Tibial nerve (tissue), 4 donors: ENCODE results near the gene NTNG1. TPM values are rescaled to one million over a fixed set of nuclear protein-coding genes. Genes with fewer than 3 reads are reported as not detected.

Experiments
- DNase-seq, 2 donors: peaks; one replicate each; pipeline ENCODE4 v3.0.0-alpha.2; 2019; ENCODE audit warnings: low spot score in 2 of 2
- H3K27ac ChIP-seq, 4 donors: fragments of 200-600 bp; sonication (generic) in 3 of 4; one replicate each; pipeline ENCODE4 v1.5.1; 2017 to 2019; ENCODE audit warnings: mild to moderate bottlenecking in 1 of 4
- H3K27me3 ChIP-seq, 2 donors: fragments of 200-600 bp; sonication (generic) in 1 of 2; one replicate each; pipeline versions ENCODE4 v1.5.1 to v1.6.0; 2017 to 2019
- H3K36me3 ChIP-seq, 3 donors: fragments of 200-600 bp; sonication (generic); one replicate each; pipeline ENCODE4 v1.5.1; 2018 to 2019
- H3K4me1 ChIP-seq, 4 donors: fragments of 200-600 bp; sonication (generic) in 3 of 4; one replicate each; pipeline ENCODE4 v1.5.1; 2017 to 2019
- H3K4me3 ChIP-seq, 4 donors: fragments of 200-600 bp; sonication (generic) in 3 of 4; one replicate each; pipeline ENCODE4 v1.5.1; 2017 to 2019; ENCODE audit warnings: mild to moderate bottlenecking in 1 of 4, moderate library complexity in 1 of 4
- H3K9me3 ChIP-seq, 4 donors: fragments of 200-600 bp; sonication (generic) in 3 of 4; one replicate each; pipeline ENCODE4 v1.5.1; 2017 to 2019
- CTCF ChIP-seq, 5 experiments: fragments of 200-600 bp in 3 of 5; fragments of 450-650 bp in 2 of 5; sonication (generic) in 3 of 5; IDR thresholded peaks; one replicate each; pipeline ENCODE4 v1.5.1; 2016 to 2019; ENCODE audit warnings: antibody characterized with exemption in 5 of 5, mild to moderate bottlenecking in 3 of 5, moderate library complexity in 2 of 5
- EP300 ChIP-seq, 2 donors: sonication (generic); formaldehyde crosslinking; IDR thresholded peaks; one replicate each; pipeline ENCODE4 v1.6.1; 2017; ENCODE audit warnings: antibody characterized with exemption in 2 of 2, mild to moderate bottlenecking in 1 of 2
- POLR2A ChIP-seq, 2 donors: fragments of 450-650 bp; IDR thresholded peaks; one replicate each; pipeline ENCODE4 v1.6.1; 2017; ENCODE audit warnings: antibody characterized with exemption in 2 of 2, mild to moderate bottlenecking in 2 of 2, moderate library complexity in 2 of 2
- WGBS, 2 donors: methylation state at CpG; one replicate each; pipeline ENCODE4 v1.1.5; 2018; 5-methylcytosine and 5-hydroxymethylcytosine counted together
- total RNA-seq, 4 donors: library from RNA; depleted of rRNA; stranded (reverse); fragments of >200 nt; gene quantifications; one replicate each; pipeline ENCODE4 v1.1.0, GENCODE V29; 2016

Gene NTNG1
- total RNA-seq, 4 donors from 2014 or later: 1.4 to 6.6 (median 3.9) TPM

- Histone ChIP-seq H3K36me3 (no peaks in the 10 kb centered on the region), H3K27me3 (no peaks in the 10 kb centered on the region), H3K9me3 (peaks cover 0 to 12% (median 2%) of the 10 kb centered on the region in 4 donors), H3K27ac (no peak overlapping the region), H3K4me1 (no peaks in the 10 kb centered on the region), H3K4me3 (no peak overlapping the region)
- WGBS, 2 donors: 94 to 97% methylated on average over 1 of the region's 1 CpG
- no peak for DNase-seq
- TF ChIP-seq POLR2A (IDR thresholded peaks at IDR 0.05): no peak
- no peak for TF ChIP-seq EP300 (IDR thresholded peaks at IDR 0.05)
- no peak for TF ChIP-seq CTCF (IDR thresholded peaks at IDR 0.05)
These were observed 59.8 kb downstream of the NTNG1 start for GRCh38 chr1:107200631-107201030.

DNA sequence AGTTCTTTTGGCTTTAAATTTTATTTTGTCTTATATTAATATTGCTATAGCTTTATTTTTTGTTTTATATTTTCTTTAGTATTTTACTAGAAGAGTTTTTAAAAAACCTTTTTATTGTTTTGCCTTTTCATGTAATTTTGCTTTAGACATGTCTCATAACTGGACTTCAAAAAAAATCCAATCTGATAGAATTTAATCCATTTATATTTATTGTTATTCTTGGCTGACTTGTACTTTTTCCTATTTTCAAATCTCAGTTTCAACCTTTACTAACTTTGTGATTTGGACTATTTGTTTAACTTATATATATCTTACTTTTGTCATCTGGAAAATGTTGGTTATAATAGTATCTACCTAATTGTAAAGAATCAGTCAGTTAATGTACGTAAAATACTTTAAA is 61.2 kb downstream of the NTNG1 start:
- 94 to 96% methylated on average over 1 of the region's 1 CpG for WGBS, 2 donors
- DNase-seq: no peak
- Histone ChIP-seq H3K27ac (no peak overlapping the region), H3K9me3 (peaks cover 0 to 12% (median 2%) of the 10 kb centered on the region in 4 donors), H3K36me3 (no peaks in the 10 kb centered on the region), H3K4me1 (no peaks in the 10 kb centered on the region), H3K4me3 (no peak overlapping the region), H3K27me3 (no peaks in the 10 kb centered on the region)
- TF ChIP-seq EP300 (IDR thresholded peaks at IDR 0.05): no peak
- TF ChIP-seq CTCF (IDR thresholded peaks at IDR 0.05): no peak
- no peak for TF ChIP-seq POLR2A (IDR thresholded peaks at IDR 0.05)

DNA sequence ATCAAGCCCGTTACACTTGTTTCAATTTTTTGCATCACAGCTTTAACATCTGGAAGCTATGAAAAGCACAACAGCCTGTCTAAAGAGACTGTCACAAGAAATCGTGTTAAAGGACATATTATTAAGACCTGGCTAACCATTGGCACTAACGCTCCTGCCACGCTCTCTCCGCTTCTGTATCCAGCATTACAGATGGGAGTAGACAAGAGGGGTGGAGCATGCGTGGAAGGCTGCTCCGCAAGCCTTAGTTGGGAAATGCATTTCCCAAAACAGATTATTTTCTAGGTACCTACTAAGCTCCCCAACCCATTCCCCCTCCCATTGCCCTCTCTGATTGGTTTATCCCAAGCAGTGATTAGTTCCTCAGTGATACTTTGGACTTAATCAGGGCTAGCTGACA is 72.4 kb downstream of the NTNG1 start:
- H3K27me3 ChIP-seq: no peaks in the 10 kb centered on the region
- peaks cover 0 to 12% (median 0%) of the 10 kb centered on the region in 4 donors for H3K9me3 ChIP-seq
- 79 to 82% methylated on average over 7 of the region's 7 CpGs for WGBS, 2 donors
- H3K36me3 ChIP-seq: no peaks in the 10 kb centered on the region
- DNase-seq: no peak
- no peak for TF ChIP-seq POLR2A (IDR thresholded peaks at IDR 0.05)
- no peak for TF ChIP-seq CTCF (IDR thresholded peaks at IDR 0.05)
- TF ChIP-seq EP300 (IDR thresholded peaks at IDR 0.05): no peak
- H3K4me3 ChIP-seq: no peak overlapping the region
- H3K27ac ChIP-seq: no peak overlapping the region
- H3K4me1 ChIP-seq: no peaks in the 10 kb centered on the region

GRCh38 chr1:107220036-107220435 is 79.2 kb downstream of the NTNG1 start:
- H3K27me3 ChIP-seq: no peaks in the 10 kb centered on the region

DNA sequence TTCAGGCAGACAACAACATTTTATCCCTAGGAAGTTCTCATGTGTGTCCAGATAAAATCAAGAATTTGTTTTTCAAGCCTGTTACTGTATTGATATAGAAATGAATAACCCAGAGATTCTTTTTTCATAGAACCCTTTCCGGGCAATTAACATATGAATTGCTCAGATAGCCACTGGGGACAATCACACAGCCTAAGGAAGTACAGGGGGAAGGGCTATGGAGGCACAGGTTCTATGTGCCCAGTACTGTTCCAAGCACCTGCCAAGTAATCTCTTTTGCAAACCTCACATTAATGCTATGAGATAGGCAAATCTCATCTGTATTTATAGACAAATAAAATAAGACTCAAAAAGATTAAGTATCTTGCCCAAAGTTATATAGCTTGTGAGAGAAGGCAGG is 84.9 kb downstream of the NTNG1 start:
- no peak for DNase-seq
- H3K4me1 ChIP-seq: no peaks in the 10 kb centered on the region
- H3K27me3 ChIP-seq: no peaks in the 10 kb centered on the region
- H3K36me3 ChIP-seq: no peaks in the 10 kb centered on the region
- TF ChIP-seq POLR2A (IDR thresholded peaks at IDR 0.05) (no peak), CTCF (IDR thresholded peaks at IDR 0.05) (no peak), EP300 (IDR thresholded peaks at IDR 0.05) (no peak)
- WGBS, 2 donors: 82 to 89% methylated on average over 1 of the region's 1 CpG
- no peaks in the 10 kb centered on the region for H3K9me3 ChIP-seq
- H3K27ac ChIP-seq: no peak overlapping the region
- no peak overlapping the region for H3K4me3 ChIP-seq

More at GRCh38 chr1:107220036-107220435, 79.2 kb downstream of the NTNG1 start:
- 92 to 100% methylated on average over 1 of the region's 1 CpG for WGBS, 2 donors
- no peak overlapping the region for H3K4me3 ChIP-seq
- no peaks in the 10 kb centered on the region for H3K36me3 ChIP-seq
- peaks cover 0 to 17% (median 0%) of the 10 kb centered on the region in 4 donors for H3K9me3 ChIP-seq
- no peaks in the 10 kb centered on the region for H3K4me1 ChIP-seq
- H3K27ac ChIP-seq: no peak overlapping the region
- no peak for DNase-seq
- TF ChIP-seq POLR2A (IDR thresholded peaks at IDR 0.05): no peak
- no peak for TF ChIP-seq EP300 (IDR thresholded peaks at IDR 0.05)
- no peak for TF ChIP-seq CTCF (IDR thresholded peaks at IDR 0.05)
